ENCODE measurements around the gene CASKIN2. TPM values are rescaled to one million over a fixed set of nuclear protein-coding genes. Genes with fewer than 3 reads are reported as not detected.
A peak's percentile ranks its signal among the peaks of the same experiment; 100 is the strongest.
"Not testable (repeated sequence)": the region's sequence is repeated elsewhere in the genome, so short reads cannot be mapped to it uniquely, and the experiment has no call there.

CASKIN2 gene
- total and polyA plus RNA-seq, 2 experiments from 2014 or later: 1.9 to 6.2 TPM

DNA sequence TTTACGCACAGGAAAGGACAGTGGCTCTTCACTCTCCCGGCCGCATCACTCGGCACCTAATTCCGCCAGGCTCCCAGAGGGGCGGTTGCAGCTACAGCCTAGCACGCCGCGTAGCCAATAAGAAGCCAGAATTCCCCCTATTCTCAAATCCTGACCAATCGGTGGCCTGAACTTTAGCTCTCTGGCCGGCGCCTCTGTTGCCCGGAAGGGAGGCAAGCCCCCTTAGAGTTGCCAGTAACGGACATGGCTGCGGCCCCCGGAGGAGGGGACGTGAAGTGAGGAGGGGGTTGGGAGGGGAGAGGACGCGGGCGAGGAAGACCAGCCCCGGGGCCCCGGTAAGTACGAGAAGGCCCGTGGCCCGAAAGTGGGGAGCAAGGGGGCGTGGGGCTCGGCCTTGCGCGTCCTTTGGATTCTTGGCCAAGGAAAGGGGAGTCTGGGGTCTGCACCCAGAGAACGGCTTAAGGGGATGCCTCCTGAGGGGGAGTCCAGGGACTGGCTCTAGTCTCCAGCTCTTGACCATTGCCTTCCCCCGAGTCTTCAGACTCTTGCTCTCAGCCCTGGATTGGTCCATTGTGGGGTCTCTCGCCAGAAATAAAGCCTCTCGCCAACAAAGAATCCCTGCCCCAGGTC is 58.8 kb downstream of the CASKIN2 start, which contains the start of gene TMEM94:
TMEM94 (plus strand) TSS at position 219 of the 630 bp plus-strand sequence. CDS start 15,271 bp downstream, outside the sequence.
- Histone ChIP-seq H3K9me3 (ENCODE audit: low read depth) (no peaks in the 10 kb centered on the region), H3K4me1 (ENCODE audit: insufficient read depth) (peaks cover 11% of the 10 kb centered on the region)

GRCh38 chr17:75456039-75456416 is 59.3 kb downstream of the CASKIN2 start:
- peak overlapping the region; percentile 91 for H3K4me2 ChIP-seq (ENCODE audit: unreplicated experiment)
- H3K27me3 ChIP-seq (replicated peaks; ENCODE audit: insufficient read depth): no peaks in the 10 kb centered on the region
- peaks cover 8% of the 10 kb centered on the region; the same call in 1 of the 2 replicates for H3F3A ChIP-seq (ENCODE audit: insufficient read depth)
- H2AFZ ChIP-seq: peak overlapping the region; percentile 92
- no peaks in the 10 kb centered on the region for H3K9me2 ChIP-seq (ENCODE audit: insufficient read depth)
- no peak for DNase-seq
- no peaks in the 10 kb centered on the region for H3K9me3 ChIP-seq (ENCODE audit: low read depth)
- H3K9ac ChIP-seq: peak overlapping the region; percentile 96
- in situ Hi-C loops (cut with MboI): no loop called here
- TF ChIP-seq EZH2phosphoT487 (IDR thresholded peaks at IDR 0.05; ENCODE audit: insufficient read depth, low read depth): no peak
- TF ChIP-seq EZH2 (IDR thresholded peaks at IDR 0.05; ENCODE audit: insufficient read depth, poor library complexity, severe bottlenecking): no peak
- H3K27ac ChIP-seq: peak overlapping the region; percentile 85
- H3K36me3 ChIP-seq (ENCODE audit: low read depth): no peaks in the 10 kb centered on the region
- H3K79me2 ChIP-seq (ENCODE audit: insufficient read depth): peaks cover 35% of the 10 kb centered on the region
- 1 to 2% methylated on average over 13 of the region's 13 CpGs for WGBS, 2 experiments (ENCODE audit: low coverage in 1 of 2, low lambda C conversion rate in 2 of 2, missing lambda C conversion rate in 2 of 2)
- H3K4me3 ChIP-seq: peak overlapping the region; percentile 95
- no peaks in the 10 kb centered on the region for H4K20me1 ChIP-seq (ENCODE audit: insufficient read depth)
- H3K4me1 ChIP-seq (ENCODE audit: insufficient read depth): peaks cover 11% of the 10 kb centered on the region

More for the DNA sequence above, 58.8 kb downstream of the CASKIN2 start, which contains the start of gene TMEM94:
- H4K20me1 ChIP-seq (ENCODE audit: insufficient read depth): no peaks in the 10 kb centered on the region
- peak; percentile 100 for DNase-seq
- no peaks in the 10 kb centered on the region for H3K36me3 ChIP-seq (ENCODE audit: low read depth)
- no peaks in the 10 kb centered on the region for H3K27me3 ChIP-seq (replicated peaks; ENCODE audit: insufficient read depth)
- peak within 1 kb of the TSS; percentile 96 for H2AFZ ChIP-seq
- peak within 1 kb of the TSS; percentile 95 for H3K4me3 ChIP-seq
- H3F3A ChIP-seq (ENCODE audit: insufficient read depth): peaks cover 8% of the 10 kb centered on the region; the same call in 1 of the 2 replicates
- peak within 1 kb of the TSS; percentile 96 for H3K9ac ChIP-seq
- H3K4me2 ChIP-seq (ENCODE audit: unreplicated experiment): peak within 1 kb of the TSS; percentile 96
- no peak for TF ChIP-seq EZH2 (IDR thresholded peaks at IDR 0.05; ENCODE audit: insufficient read depth, poor library complexity, severe bottlenecking)
- H3K79me2 ChIP-seq (ENCODE audit: insufficient read depth): peaks cover 35% of the 10 kb centered on the region
- no peaks in the 10 kb centered on the region for H3K9me2 ChIP-seq (ENCODE audit: insufficient read depth)
- peak within 1 kb of the TSS; percentile 85 for H3K27ac ChIP-seq
- in situ Hi-C loops (cut with MboI): no loop called here
- WGBS, 2 experiments (ENCODE audit: low coverage in 1 of 2, low lambda C conversion rate in 2 of 2, missing lambda C conversion rate in 2 of 2): 1 to 2% methylated on average over 22 to 33 of the region's 33 CpGs

DNA sequence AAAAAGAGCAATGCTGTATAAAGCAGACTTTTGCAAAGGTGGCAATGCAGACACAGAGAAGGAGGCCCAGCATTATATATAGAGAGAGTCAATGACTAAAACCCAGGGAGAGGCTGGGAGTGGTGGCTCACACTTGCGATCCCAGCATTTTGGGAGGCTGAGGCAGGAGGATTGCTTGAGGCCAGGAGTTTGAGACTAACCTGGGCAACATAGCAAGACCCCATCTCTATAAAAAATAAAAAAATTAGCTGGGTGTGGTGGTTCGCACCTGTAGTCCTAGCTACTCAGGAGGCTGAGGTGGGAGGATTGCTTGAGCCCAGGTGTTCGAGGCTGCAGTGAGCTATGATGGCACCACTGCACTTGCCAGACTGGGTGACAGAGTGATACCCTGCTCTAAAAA is 60.7 kb downstream of the CASKIN2 start:
- H3F3A ChIP-seq (ENCODE audit: insufficient read depth); in situ Hi-C loops (cut with MboI); H4K20me1 ChIP-seq (ENCODE audit: insufficient read depth); DNase-seq; H3K27me3 ChIP-seq (replicated peaks; ENCODE audit: insufficient read depth); H3K9me3 ChIP-seq (ENCODE audit: low read depth); H3K9ac ChIP-seq; H3K27ac ChIP-seq; H3K4me2 ChIP-seq (ENCODE audit: unreplicated experiment); H3K9me2 ChIP-seq (ENCODE audit: insufficient read depth); H2AFZ ChIP-seq; H3K36me3 ChIP-seq (ENCODE audit: low read depth); H3K4me3 ChIP-seq: not testable (repeated sequence)
- H3K4me1 ChIP-seq (ENCODE audit: insufficient read depth): peaks cover 11% of the 10 kb centered on the region
- peaks cover 31% of the 10 kb centered on the region for H3K79me2 ChIP-seq (ENCODE audit: insufficient read depth)
- WGBS, 2 experiments (ENCODE audit: low coverage in 1 of 2, low lambda C conversion rate in 2 of 2, missing lambda C conversion rate in 2 of 2): 83 to 84% methylated on average over 3 of the region's 3 CpGs

DNA sequence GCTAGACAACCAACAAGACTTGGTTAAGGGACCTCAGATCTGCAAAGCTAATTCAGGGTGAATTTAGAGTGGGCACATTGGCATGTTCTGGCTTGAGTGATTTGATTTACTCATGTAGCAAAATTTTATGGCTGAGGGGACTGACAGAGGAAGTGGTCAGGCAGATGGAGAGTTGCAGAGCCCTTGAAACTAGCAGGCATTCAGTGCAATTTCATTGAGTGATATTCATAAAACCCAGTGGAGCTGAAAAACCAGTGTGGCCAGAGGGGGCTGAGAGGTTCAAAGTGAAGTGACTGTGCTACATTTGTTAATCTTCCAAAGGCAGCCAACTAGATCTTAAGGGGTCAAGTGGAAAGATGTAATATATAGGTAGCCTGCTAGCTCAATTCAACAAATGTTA is 61.1 kb downstream of the CASKIN2 start:
- Histone ChIP-seq H3F3A (ENCODE audit: insufficient read depth) (peaks cover 8% of the 10 kb centered on the region; the same call in 1 of the 2 replicates), H3K27ac (no peak overlapping the region)

More for the DNA sequence above, 61.1 kb downstream of the CASKIN2 start:
- Histone ChIP-seq H3K9me3 (ENCODE audit: low read depth) (no peaks in the 10 kb centered on the region), H3K4me1 (ENCODE audit: insufficient read depth) (peaks cover 11% of the 10 kb centered on the region), H3K27me3 (replicated peaks; ENCODE audit: insufficient read depth) (no peaks in the 10 kb centered on the region), H3K79me2 (ENCODE audit: insufficient read depth) (peaks cover 27% of the 10 kb centered on the region), H3K4me2 (ENCODE audit: unreplicated experiment) (no peak overlapping the region), H2AFZ (no peak overlapping the region), H3K9me2 (ENCODE audit: insufficient read depth) (no peaks in the 10 kb centered on the region), H3K36me3 (ENCODE audit: low read depth) (no peaks in the 10 kb centered on the region), H3K9ac (no peak overlapping the region), H3K4me3 (no peak overlapping the region), H4K20me1 (ENCODE audit: insufficient read depth) (no peaks in the 10 kb centered on the region)
- TF ChIP-seq EZH2phosphoT487 (IDR thresholded peaks at IDR 0.05; ENCODE audit: insufficient read depth, low read depth) (no peak), EZH2 (IDR thresholded peaks at IDR 0.05; ENCODE audit: insufficient read depth, poor library complexity, severe bottlenecking) (no peak)
- in situ Hi-C loops (cut with MboI): no loop called here
- DNase-seq: no peak
